Body of pancreas (tissue), 4 donors: ENCODE results near the gene POSTN.

Source experiments
- CTCF ChIP-seq, 7 experiments: fragments of 450-650 bp in 4 of 7; fragments of 200-600 bp in 3 of 7; sonication (generic) in 3 of 7; IDR thresholded peaks; one replicate each; pipeline ENCODE4 v1.5.1; 2016 to 2019; ENCODE audit warnings: antibody characterized with exemption in 7 of 7
- POLR2A ChIP-seq, 3 donors: fragments of 450-650 bp; IDR thresholded peaks; one replicate each; pipeline ENCODE4 v1.6.1; 2016; ENCODE audit warnings: antibody characterized with exemption in 3 of 3, mild to moderate bottlenecking in 2 of 3

- TF ChIP-seq CTCF (IDR thresholded peaks at IDR 0.05) (no peak), POLR2A (IDR thresholded peaks at IDR 0.05) (no peak)
These were observed 63.9 kb downstream of the POSTN start for GRCh38 chr13:37534676-37535075.
